Measurements from ENCODE around the gene ACOX2. TPM values are rescaled to one million over a fixed set of nuclear protein-coding genes. Genes with fewer than 3 reads are reported as not detected.
"Not testable (repeated sequence)": the region's sequence is repeated elsewhere in the genome, so short reads cannot be mapped to it uniquely, and the experiment has no call there.

ACOX2 gene
- total RNA-seq, 4 donors from 2014 or later, result 2.6 to 6.6 (median 4.5) TPM

GRCh38 chr3:58531956-58532355 lies 5.0 kb downstream of the ACOX2 start:
- TF ChIP-seq, protein P1, sequence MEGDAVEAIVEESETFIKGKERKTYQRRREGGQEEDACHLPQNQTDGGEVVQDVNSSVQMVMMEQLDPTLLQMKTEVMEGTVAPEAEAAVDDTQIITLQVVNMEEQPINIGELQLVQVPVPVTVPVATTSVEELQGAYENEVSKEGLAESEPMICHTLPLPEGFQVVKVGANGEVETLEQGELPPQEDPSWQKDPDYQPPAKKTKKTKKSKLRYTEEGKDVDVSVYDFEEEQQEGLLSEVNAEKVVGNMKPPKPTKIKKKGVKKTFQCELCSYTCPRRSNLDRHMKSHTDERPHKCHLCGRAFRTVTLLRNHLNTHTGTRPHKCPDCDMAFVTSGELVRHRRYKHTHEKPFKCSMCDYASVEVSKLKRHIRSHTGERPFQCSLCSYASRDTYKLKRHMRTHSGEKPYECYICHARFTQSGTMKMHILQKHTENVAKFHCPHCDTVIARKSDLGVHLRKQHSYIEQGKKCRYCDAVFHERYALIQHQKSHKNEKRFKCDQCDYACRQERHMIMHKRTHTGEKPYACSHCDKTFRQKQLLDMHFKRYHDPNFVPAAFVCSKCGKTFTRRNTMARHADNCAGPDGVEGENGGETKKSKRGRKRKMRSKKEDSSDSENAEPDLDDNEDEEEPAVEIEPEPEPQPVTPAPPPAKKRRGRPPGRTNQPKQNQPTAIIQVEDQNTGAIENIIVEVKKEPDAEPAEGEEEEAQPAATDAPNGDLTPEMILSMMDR (IDR thresholded peaks at IDR 0.05), result no peak
- no peak for TF ChIP-seq POLR2A (IDR thresholded peaks at IDR 0.05)
- DNase-seq (ENCODE audit: low spot score in 2 of 2), result no peak
- intact Hi-C loops (cut with DNase I; ENCODE audit: low total_unique reads), result loop anchor here (10.0 kb wide), 1 partner anchor 207 kb away; no protein-coding TSS in a partner anchor
- H3K4me3 ChIP-seq (ENCODE audit: low read depth, poor library complexity, severe bottlenecking), result no peak overlapping the region
- 80 to 86% methylated on average over 2 of the region's 2 CpGs for WGBS, 2 donors

DNA sequence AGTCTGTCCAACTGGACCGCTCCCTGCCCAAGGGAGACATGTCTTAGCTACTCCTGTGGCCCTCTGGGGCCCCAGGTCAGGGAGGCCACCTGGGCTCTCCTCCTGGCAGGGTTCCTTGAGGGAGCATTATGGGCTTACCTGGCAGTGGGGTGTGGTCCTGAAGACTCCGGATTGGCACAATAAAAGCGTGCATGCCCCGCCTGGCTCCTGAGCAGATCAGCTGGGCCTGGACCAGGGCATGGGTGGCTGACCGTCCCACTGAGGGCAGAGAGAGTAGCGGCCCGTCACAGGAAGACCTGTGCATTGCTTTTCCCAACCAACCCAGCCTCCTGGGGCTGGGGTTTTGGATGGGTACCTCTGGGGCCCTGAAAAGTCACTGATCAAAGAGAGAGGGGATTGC lies 5.4 kb downstream of the ACOX2 start:
- no peak overlapping the region for H3K4me3 ChIP-seq (ENCODE audit: low read depth, poor library complexity, severe bottlenecking)
- intact Hi-C loops (cut with DNase I; ENCODE audit: low total_unique reads), result loop anchor here (10.0 kb wide), 1 partner anchor 207 kb away; no protein-coding TSS in a partner anchor
- 73 to 88% methylated on average over 3 to 7 of the region's 7 CpGs for WGBS, 2 donors
- peak in 1 of 2 donors; percentile 58 for DNase-seq (ENCODE audit: low spot score in 2 of 2)
- TF ChIP-seq, protein P1 (IDR thresholded peaks at IDR 0.05), result no peak
- no peak for TF ChIP-seq POLR2A (IDR thresholded peaks at IDR 0.05)

GRCh38 chr3:58530354-58530865 lies 6.6 kb downstream of the ACOX2 start:
- peak in 1 of 2 donors; percentile 82 for DNase-seq (ENCODE audit: low spot score in 2 of 2)
- no peak for TF ChIP-seq POLR2A (IDR thresholded peaks at IDR 0.05)
- 92% methylated on average over 17 to 18 of the region's 18 CpGs for WGBS, 2 donors
- intact Hi-C loops (cut with DNase I; ENCODE audit: low total_unique reads), result loop anchor here (10.0 kb wide), 1 partner anchor 206 kb away; no protein-coding TSS in a partner anchor
- no peak overlapping the region for H3K4me3 ChIP-seq (ENCODE audit: low read depth, poor library complexity, severe bottlenecking)

DNA sequence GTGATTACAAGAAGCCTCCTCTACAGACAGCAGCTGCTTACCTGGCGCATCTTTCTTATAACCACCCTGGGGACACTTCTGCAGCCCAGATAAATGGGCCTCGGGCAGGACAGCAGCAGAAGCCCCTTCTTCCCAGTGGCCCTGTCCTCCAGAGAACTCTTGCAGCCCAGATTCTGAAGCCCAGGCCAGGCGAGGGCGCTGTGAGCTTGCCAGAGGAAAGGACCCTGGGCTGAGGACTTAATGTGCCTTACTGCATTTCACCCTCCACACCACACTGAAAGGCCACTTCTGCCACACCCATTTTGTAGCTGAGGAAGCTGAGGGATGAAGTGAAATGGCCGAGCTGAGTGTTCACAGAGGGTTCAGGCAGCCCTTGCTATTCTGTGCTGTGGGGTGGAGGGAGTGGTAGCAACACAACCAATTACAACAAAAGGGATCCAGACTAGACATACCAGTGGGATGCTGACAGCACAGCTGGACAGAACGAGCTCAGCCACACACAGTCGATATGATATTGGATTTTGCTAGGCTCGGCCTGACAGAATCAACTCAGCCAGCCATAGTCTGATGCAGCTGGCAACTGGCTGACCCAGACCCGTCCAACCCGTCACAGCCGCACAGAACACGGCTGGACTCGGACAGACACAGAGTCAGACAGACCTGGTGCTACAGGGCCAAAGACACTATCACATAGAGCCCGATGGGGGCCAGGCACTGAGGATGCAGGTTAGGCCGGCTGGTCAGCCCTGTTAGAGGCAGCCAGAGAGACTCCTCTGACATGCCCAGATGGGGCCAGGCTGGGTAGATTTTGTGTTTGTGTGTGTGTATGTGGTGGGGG lies 7.3 kb downstream of the ACOX2 start:
- no peak overlapping the region for H3K4me3 ChIP-seq (ENCODE audit: low read depth, poor library complexity, severe bottlenecking)
- TF ChIP-seq POLR2A (IDR thresholded peaks at IDR 0.05), result no peak
- TF ChIP-seq, protein P1 (IDR thresholded peaks at IDR 0.05), result no peak
- intact Hi-C loops (cut with DNase I; ENCODE audit: low total_unique reads), result loop anchor here (10.0 kb wide), 1 partner anchor 205 kb away; no protein-coding TSS in a partner anchor
- WGBS, 2 donors, result 82 to 88% methylated on average over 15 of the region's 15 CpGs
- DNase-seq (ENCODE audit: low spot score in 2 of 2), result peak in 1 of 2 donors; percentile 84

DNA sequence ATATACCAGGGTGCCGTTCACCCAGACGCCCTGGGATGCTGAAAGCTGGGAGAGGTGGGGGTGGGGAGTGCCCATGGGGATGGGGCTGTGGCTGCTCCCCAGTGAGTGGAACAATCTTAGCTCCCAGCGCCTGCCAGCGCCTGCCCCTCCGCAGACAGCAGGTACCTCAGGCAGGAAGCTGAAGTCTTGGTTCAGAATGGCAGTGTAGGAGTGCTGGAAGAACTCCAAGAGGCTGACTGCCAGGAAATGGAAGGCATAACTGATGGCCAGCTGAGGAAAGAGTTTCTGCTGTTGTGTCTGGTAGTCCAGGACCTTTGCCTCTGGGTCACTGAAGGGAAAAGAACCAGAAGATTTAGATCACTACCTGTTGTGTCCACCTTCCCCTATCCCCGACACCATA lies 8.4 kb downstream of the ACOX2 start:
- TF ChIP-seq, protein P1 (IDR thresholded peaks at IDR 0.05), result no peak
- no peak for TF ChIP-seq POLR2A (IDR thresholded peaks at IDR 0.05)
- WGBS, 2 donors, result 55 to 56% methylated on average over 4 to 6 of the region's 6 CpGs
- H3K4me3 ChIP-seq (ENCODE audit: low read depth, poor library complexity, severe bottlenecking), result no peak overlapping the region
- intact Hi-C loops (cut with DNase I; ENCODE audit: low total_unique reads), result no loop called here
- peak in 1 of 2 donors; percentile 85 for DNase-seq (ENCODE audit: low spot score in 2 of 2)

DNA sequence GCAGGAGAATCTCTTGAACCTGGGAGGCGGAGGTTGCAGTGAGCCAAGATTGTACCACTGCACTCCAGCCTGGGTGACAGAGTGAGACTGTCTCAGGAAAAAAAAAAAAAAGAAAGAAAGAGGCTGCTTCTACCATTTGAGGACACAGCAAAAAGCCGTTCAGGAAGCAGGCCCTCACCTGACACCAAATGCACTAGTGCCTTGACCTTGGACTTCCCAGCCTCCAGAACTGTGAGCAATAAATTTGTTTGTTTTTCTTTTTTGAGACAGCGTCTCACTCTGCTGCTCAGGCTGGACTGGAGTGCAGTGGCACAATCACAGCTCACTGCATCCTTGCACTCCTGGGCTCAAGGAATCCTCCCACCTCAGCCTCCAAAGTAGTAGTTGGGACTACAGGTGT lies 9.6 kb downstream of the ACOX2 start:
- DNase-seq (ENCODE audit: low spot score in 2 of 2); H3K4me3 ChIP-seq (ENCODE audit: low read depth, poor library complexity, severe bottlenecking); intact Hi-C loops (cut with DNase I; ENCODE audit: low total_unique reads): not testable (repeated sequence)
- WGBS, 2 donors, result 85 to 95% methylated on average over 3 of the region's 3 CpGs

All from lower leg skin (tissue), 4 donors.